Transverse colon (tissue), 4 donors: Measurements from ENCODE around the gene CCNJL. TPM values are rescaled to one million over a fixed set of nuclear protein-coding genes. Genes with fewer than 3 reads are reported as not detected.

Experiments used
- DNase-seq: peaks from one replicate; pipeline ENCODE4 v3.0.0-alpha.2; 2019
- H3K27ac ChIP-seq, 4 donors: fragments of 200-600 bp; sonication (generic); 2 replicates each; pipeline ENCODE4 v1.5.1; 2016 to 2018; ENCODE audit warnings: inconsistent platforms in 4 of 4
- H3K27me3 ChIP-seq: fragments of 200-600 bp; sonication (generic); 2 replicates; pipeline ENCODE4 v1.5.1; 2017; ENCODE audit warnings: inconsistent platforms
- H3K36me3 ChIP-seq, 4 donors: fragments of 200-600 bp; sonication (generic); 2 replicates each; pipeline ENCODE4 v1.5.1; 2017 to 2019; ENCODE audit warnings: inconsistent platforms in 4 of 4
- H3K4me1 ChIP-seq, 4 donors: fragments of 200-600 bp; sonication (generic); 2 replicates each; pipeline ENCODE4 v1.5.1; 2017 to 2020; ENCODE audit warnings: inconsistent platforms in 4 of 4
- H3K4me3 ChIP-seq, 4 donors: fragments of 200-600 bp; sonication (generic); 1 replicate in 1 of 4; 2 replicates in 3 of 4; pipeline versions ENCODE4 v1.5.1 to v1.6.1; 2017 to 2019; ENCODE audit warnings: inconsistent platforms in 4 of 4
- H3K9me3 ChIP-seq, 2 donors: fragments of 200-600 bp; sonication (generic); 2 replicates each; pipeline ENCODE4 v1.5.1; 2017 to 2019; ENCODE audit warnings: inconsistent platforms in 2 of 2
- CTCF ChIP-seq, 5 experiments: fragments of 200-600 bp in 3 of 5; fragments of 450-650 bp in 2 of 5; sonication (generic) in 3 of 5; IDR thresholded peaks; 1 replicate in 2 of 5; 2 replicates in 3 of 5; pipeline ENCODE4 v1.5.1; 2016 to 2017; ENCODE audit warnings: antibody characterized with exemption in 5 of 5, inconsistent platforms in 3 of 5, mild to moderate bottlenecking in 2 of 5, moderate library complexity in 1 of 5
- EP300 ChIP-seq: sonication (generic); formaldehyde crosslinking; IDR thresholded peaks from one replicate; pipeline ENCODE4 v1.6.1; 2017; ENCODE audit warnings: antibody characterized with exemption, low read depth
- POLR2A ChIP-seq: fragments of 450-650 bp; IDR thresholded peaks from one replicate; pipeline ENCODE4 v1.6.1; 2016; ENCODE audit warnings: antibody characterized with exemption, mild to moderate bottlenecking, moderate library complexity
- POLR2AphosphoS5 ChIP-seq, 3 donors: sonication (generic); formaldehyde crosslinking; IDR thresholded peaks; one replicate each; pipeline ENCODE4 v1.6.1; 2016; ENCODE audit warnings: antibody characterized with exemption in 3 of 3
- WGBS, 2 donors: methylation state at CpG; one replicate each; pipeline ENCODE4 v1.1.5; 2018; ENCODE audit warnings: low coverage in 1 of 2; 5-methylcytosine and 5-hydroxymethylcytosine counted together
- in situ Hi-C, 4 donors: fragments of 200-750 bp; cut with MboI; loops; one replicate each; pipeline versions ENCODE4 v1.15.0 to v1.15.1; 2017; ENCODE audit warnings: low sequenced_read_pairs in 3 of 4, low pct_ligation_motif_present in 1 of 4, low pct_unique_long_range_greater_than_20kb in 1 of 4
- intact Hi-C: fragments of 100-400 bp; cut with DNase I; formaldehyde crosslinking; loops from one replicate; pipeline ENCODE4 v1.15.1; 2023; ENCODE audit warnings: low total_unique reads
- total RNA-seq, 4 donors: library from RNA; depleted of rRNA; stranded (reverse); fragments of >200 nt; gene quantifications; one replicate each; pipeline ENCODE4 v1.1.0, GENCODE V29; 2016

Gene CCNJL
- total RNA-seq, 4 donors from 2014 or later: 23.9 to 37.6 (median 28.3) TPM

- H3K4me1 ChIP-seq: peaks cover 20 to 51% (median 41%) of the 10 kb centered on the region in 4 donors
- H3K27me3 ChIP-seq: no peaks in the 10 kb centered on the region
- WGBS, 2 donors: 87% methylated on average over 5 of the region's 5 CpGs; no CpG with 5 or more reads in 1 of the 2 donors
- H3K27ac ChIP-seq: peak overlapping the region in 1 of 4 donors; percentile 9
- no peak for DNase-seq
- TF ChIP-seq EP300 (no peak), POLR2AphosphoS5 (IDR thresholded peaks at IDR 0.05) (no peak), POLR2A (no peak), CTCF (IDR thresholded peaks at IDR 0.05) (no peak)
- intact Hi-C loops: no loop called here
- H3K4me3 ChIP-seq: no peak overlapping the region
- no peaks in the 10 kb centered on the region for H3K9me3 ChIP-seq
- H3K36me3 ChIP-seq: no peaks in the 10 kb centered on the region
- in situ Hi-C loops: no loop called here
Measured at GRCh38 chr5:160266044-160266443, 46.3 kb downstream of the CCNJL start.

- H3K27me3 ChIP-seq: no peaks in the 10 kb centered on the region
- intact Hi-C loops (no loop called here), in situ Hi-C loops (no loop called here)
- peak overlapping the region in 2 of 4 donors; percentile 70 to 80 for H3K27ac ChIP-seq
- H3K36me3 ChIP-seq: no peaks in the 10 kb centered on the region
- H3K4me3 ChIP-seq: no peak overlapping the region
- H3K4me1 ChIP-seq: peaks cover 15 to 35% (median 26%) of the 10 kb centered on the region in 4 donors
- no peaks in the 10 kb centered on the region for H3K9me3 ChIP-seq
- DNase-seq: no peak
- no peak for TF ChIP-seq POLR2A
- no peak for TF ChIP-seq EP300
- no peak for TF ChIP-seq CTCF (IDR thresholded peaks at IDR 0.05)
- no peak for TF ChIP-seq POLR2AphosphoS5 (IDR thresholded peaks at IDR 0.05)
- 63 to 78% methylated on average over 3 to 4 of the region's 4 CpGs for WGBS, 2 donors
Measured at GRCh38 chr5:160263326-160263855, 49.0 kb downstream of the CCNJL start.

- no peak overlapping the region for H3K4me3 ChIP-seq
- TF ChIP-seq EP300 (no peak), POLR2AphosphoS5 (IDR thresholded peaks at IDR 0.05) (peak in 1 of 3 donors; percentile 16), POLR2A (peak; percentile 14)
- intact Hi-C loops (no loop called here), in situ Hi-C loops (no loop called here)
- H3K4me1 ChIP-seq: peaks cover 15 to 34% (median 25%) of the 10 kb centered on the region in 4 donors
- no peaks in the 10 kb centered on the region for H3K27me3 ChIP-seq
- 46 to 73% methylated on average over 2 to 16 of the region's 16 CpGs for WGBS, 2 donors
- DNase-seq: peak; percentile 61
- H3K27ac ChIP-seq: peak overlapping the region; percentile 64 to 80 (median 68)
- no peaks in the 10 kb centered on the region for H3K36me3 ChIP-seq
- H3K9me3 ChIP-seq: no peaks in the 10 kb centered on the region
Measured at GRCh38 chr5:160262151-160263074, 50.0 kb downstream of the CCNJL start.

GRCh38 chr5:160260881-160261815, 51.2 kb downstream of the CCNJL start:
- Histone ChIP-seq H3K4me1 (peaks cover 15 to 29% (median 25%) of the 10 kb centered on the region in 4 donors), H3K36me3 (no peaks in the 10 kb centered on the region), H3K27me3 (no peaks in the 10 kb centered on the region), H3K4me3 (no peak overlapping the region), H3K27ac (peak overlapping the region; percentile 64 to 80 (median 68)), H3K9me3 (no peaks in the 10 kb centered on the region)
- peak; percentile 56 for DNase-seq
- in situ Hi-C loops (no loop called here), intact Hi-C loops (no loop called here)
- 34 to 39% methylated on average over 4 to 22 of the region's 22 CpGs for WGBS, 2 donors
- peak; percentile 33 to 45 (median 42) for TF ChIP-seq POLR2AphosphoS5 (IDR thresholded peaks at IDR 0.05)
- TF ChIP-seq POLR2A: peak; percentile 32
- TF ChIP-seq EP300: no peak
